ENCODE results near the gene TMEM147.

DNA sequence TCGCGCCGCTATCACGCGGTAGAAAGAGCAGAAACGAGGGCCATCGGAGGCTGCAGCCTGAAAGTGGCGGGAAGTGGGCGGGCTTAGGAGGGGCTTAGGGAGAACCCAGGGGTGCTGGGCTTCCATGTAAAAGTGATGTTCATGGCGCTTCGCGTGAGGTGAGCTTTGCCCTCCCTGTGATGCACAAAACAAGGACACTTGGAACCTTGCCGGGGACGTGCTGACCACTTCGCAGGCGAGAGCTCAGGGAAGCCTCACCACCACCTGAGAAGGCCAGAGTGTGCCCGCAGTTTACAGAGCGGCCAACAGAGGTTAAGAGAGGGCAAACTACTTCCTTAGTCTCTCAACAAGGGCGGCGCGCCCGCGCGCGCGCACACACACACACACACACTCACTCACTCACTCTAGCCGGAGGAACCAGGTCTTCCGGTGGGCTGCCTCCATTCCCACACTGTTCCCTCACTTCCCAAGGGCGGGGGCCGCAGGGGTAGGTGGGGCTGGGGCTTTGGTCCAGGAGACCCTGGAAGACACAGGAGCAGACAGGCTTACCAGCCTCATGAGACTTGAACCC lies 11.5 kb upstream of the TMEM147 start:
- TF ChIP-seq, protein P1, sequence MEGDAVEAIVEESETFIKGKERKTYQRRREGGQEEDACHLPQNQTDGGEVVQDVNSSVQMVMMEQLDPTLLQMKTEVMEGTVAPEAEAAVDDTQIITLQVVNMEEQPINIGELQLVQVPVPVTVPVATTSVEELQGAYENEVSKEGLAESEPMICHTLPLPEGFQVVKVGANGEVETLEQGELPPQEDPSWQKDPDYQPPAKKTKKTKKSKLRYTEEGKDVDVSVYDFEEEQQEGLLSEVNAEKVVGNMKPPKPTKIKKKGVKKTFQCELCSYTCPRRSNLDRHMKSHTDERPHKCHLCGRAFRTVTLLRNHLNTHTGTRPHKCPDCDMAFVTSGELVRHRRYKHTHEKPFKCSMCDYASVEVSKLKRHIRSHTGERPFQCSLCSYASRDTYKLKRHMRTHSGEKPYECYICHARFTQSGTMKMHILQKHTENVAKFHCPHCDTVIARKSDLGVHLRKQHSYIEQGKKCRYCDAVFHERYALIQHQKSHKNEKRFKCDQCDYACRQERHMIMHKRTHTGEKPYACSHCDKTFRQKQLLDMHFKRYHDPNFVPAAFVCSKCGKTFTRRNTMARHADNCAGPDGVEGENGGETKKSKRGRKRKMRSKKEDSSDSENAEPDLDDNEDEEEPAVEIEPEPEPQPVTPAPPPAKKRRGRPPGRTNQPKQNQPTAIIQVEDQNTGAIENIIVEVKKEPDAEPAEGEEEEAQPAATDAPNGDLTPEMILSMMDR (IDR thresholded peaks at IDR 0.05), result no peak
- TF ChIP-seq POLR2A (IDR thresholded peaks at IDR 0.05) (no peak), EP300 (IDR thresholded peaks at IDR 0.05) (no peak)
